G401 (cell line): Measurements from ENCODE around the gene PHKA2. TPM values are rescaled to one million over a fixed set of nuclear protein-coding genes. Genes with fewer than 3 reads are reported as not detected.

ENCODE experiments used
- total RNA-seq: library from RNA; depleted of rRNA; stranded (reverse); fragments of >200 nt; shearing (Covaris generic); gene quantifications from 2 replicates; pipeline ENCODE4 v1.2.3, GENCODE V29; 2014; rRNA removed

Gene PHKA2
- total RNA-seq, 1 experiment from 2014 or later, result 21.0 TPM

Other genes with a start within 250 kb of the PHKA2 start
- not detected in 2 replicates for gene ADGRG2, start 138.4 kb upstream of the PHKA2 start, total RNA-seq